OCI-M2 (cell line): ENCODE results near the gene RSPRY1.

ENCODE experiments used
- DNase-seq: peaks from one replicate; lab custom pipeline; 2025; ENCODE audit not compliant: unreplicated experiment; lab: John Stamatoyannopoulos, UW

RSPRY1 gene

DNA sequence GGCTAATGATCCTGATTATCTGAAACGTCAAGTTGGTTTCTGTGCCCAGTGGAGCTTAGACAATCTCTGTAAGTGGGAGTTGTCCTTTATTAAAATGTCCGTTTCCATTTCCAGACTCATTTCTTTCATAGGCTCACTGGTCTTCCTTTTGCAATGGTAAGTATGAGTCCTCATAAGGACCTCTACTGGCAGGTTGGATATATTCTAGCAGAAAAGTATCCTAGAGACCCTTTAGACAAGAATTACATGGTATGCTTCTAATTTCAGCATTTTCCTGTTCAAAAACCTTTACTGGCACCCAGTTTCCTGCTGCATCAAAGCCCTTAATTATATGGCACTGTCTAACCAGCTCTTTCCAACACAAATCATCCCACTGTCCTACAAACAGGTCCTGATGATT lies 30.8 kb downstream of the RSPRY1 start:
- DNase-seq, result no peak

DNA sequence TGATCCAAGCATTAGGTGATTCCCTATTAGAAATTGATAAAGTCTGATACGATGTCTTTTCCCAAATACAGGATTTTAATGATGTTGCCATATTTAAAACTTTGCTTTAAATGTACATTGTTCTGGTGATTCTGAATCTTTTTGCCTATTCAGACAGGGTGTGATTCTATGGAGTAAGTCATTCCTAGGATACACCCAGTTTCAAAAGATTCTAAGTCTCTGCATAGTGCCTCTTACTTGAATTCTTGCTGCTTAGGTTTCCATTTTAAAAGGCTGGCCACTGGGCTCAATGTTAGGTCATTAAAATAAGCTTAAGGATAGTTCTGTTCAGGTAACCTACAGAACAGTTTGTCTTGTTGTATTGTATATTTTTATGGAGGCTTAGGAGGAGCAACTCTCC lies 36.9 kb downstream of the RSPRY1 start:
- DNase-seq, result no peak

DNA sequence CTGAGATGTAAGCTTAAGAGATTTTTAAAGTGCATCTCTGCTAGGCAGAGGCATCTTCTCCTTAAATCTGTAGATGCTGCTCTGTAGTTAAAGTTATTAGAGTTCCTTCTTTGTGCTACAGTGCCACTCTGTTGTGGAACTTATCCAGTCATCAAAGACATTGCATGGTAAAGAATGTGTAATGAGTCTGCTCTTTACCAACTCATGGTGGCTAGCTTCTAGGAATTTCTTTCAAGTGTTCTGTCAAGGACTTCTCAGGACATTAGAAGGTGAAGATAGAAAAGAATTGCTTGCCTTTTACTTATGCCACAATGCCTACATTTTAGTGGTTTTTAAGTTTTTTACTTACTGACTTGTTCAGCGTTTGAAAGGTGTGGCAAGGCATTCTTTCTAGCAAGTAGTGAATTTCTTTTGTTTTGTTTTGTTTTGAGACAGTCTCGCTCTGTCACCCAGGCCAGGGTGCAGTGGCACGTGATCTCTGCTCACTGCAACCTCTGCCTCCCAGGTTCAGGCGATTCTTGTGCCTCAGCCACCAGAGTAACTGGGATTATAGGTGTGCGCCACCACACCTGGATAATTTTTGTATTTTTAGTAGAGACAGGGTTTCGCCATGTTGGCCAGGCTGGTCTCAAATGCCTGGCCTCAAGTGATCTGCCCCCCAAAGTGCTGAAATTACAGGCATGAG lies 38.7 kb downstream of the RSPRY1 start:
- no peak for DNase-seq

DNA sequence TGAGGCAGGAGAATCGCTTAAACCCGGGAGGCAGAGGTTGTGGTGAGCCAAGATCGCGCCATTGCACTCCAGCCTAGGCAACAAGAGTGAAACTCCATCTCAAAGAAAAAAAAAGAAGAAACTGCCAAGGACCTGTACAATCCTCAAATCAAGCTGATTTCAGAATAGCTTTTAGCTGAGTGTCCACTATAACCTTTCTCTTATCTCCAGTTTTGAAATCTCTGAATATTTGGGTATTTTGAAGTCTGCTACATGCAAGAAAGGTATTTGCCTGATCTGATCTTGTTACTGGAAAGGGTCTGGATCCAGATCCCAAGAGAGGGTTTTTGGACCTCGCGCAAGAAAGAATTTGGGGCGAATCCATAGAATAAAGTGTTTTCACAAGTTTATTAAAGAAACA lies 39.8 kb downstream of the RSPRY1 start:
- DNase-seq, result no peak

DNA sequence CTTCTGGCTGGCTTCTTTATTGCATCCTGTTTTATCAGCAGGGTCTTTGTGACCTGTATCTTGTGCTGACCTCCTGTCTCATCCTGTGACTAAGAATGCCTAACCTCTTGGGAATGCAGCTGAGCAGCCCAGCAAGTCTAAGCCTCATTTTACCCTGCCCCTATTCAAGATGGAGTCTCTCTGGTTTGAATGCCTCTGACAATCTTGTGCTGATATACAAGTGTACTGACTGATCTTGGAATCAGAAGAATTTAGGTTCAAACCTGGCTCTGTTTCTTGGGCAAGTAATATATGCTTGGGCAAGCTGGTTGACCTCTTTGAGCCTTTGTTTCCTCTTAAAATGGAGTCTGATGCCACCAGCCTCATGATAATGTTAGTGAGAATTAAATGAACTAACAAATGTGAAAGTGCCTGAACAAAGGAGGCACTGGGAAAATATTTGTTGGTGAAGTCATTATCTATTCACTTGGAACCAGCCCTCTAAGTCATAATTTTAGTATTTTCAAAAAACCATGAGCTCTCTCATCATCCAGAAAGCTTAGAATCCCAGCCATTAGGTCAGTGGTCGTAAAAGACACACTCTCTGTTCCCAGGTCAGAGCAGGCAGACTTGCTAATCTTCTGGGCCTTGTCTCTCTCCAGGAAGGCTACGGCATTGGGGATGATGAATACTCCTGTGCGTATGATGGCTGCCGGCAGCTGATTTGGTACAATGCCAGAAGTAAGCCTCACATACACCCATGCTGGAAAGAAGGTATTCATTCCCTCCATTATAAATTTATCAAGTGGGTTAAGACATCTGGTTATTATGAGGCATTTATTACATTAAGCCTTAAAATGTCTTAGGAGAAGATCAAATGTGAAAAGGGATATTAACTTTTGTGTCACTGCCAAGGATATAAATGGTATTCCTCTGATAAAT lies 40.8 kb downstream of the RSPRY1 start:
- no peak for DNase-seq

DNA sequence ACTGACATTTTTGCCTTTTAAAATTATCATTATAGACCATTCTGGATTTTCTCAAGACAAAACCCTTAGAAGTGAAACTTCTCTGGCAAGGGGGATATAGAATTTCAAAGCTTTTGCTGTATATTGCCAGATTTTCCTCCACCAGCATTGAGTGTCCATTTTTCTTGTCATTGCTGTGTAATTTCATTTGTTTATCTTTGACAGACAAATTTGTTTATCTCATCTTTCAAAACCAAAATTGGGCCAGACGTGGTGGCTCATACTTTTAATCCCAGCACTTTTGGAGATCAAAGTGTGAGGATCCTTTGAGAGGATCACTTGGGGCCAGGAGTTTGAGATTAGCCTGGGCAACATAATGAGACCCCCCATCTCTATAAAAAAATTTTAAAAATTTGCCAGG lies 43.0 kb downstream of the RSPRY1 start:
- no peak for DNase-seq

DNA sequence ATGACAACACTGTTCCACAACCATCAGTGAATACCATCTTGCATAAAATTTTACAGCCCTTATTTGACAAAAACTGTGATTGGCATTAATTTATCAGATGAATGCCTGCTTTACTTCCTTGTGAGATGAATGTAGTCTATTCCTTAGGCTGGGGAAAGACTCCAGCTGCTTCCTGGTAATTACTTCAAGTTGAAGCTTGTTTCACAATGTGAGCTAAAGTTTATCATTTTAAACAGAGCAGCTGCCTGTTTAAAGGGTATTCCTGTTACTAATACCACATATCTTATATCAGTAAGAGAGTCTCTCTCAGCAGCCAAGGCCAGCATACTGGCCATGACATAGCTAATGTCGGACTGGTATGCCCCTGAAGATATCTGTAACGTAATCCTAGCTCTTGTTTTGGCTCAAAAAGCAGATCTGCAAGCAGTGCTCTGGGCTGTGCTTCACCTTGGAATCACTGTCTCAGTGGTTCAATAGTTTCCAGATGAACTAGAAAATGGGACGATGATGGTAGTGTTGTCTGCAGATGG lies 45.8 kb downstream of the RSPRY1 start:
- no peak for DNase-seq

DNA sequence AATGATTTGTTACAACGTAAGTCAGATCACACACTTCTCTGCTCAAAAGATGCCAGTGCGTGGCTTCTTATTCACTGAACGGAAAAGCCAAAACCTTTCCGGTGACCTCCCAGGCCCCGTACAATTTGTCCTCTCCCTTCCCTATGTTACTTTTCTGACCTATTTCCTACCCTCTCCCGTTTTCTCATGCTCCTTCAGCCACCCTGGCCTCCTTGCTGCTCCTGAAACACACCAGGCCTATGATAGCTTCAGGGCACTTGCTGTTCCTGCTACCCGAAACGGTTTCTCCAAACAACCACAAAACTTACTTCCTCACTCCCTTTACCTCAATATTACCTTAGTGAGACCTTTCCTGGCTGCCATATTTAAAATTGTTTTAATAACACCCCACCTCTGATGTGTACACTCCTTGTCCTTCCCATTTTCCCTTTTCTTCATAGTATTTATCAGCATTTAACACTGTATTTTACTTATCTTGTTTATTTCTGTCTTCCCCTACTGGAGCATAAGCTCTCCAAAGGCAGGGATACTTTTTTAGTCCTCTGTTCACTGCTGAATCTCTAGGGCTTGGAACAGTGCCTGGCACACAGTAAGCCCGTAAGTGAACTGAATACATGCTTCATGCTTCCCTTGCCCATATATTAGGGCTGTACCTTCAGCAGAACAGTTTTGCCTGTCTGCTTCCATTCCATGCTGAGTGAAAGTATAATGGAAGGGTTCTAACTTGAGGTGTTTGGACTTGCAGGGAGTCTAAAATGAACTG lies 48.0 kb downstream of the RSPRY1 start:
- no peak for DNase-seq

DNA sequence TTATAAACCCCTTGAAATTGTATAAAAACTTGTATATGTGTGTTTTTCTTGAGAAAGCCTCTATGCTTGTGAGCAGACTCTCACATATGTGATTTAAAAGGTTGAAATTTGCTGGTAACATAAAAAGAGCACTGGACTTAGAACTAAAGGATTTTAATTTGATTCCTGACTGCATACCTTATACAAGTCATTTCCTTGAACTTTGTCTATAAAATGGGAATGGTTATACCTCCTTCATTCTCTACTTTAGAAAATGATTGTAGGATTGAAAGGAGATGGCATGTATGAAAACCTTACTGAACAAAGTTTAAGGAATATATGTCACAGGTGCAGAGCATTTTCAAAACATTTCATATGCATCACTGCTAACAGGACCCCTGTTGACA lies 48.6 kb downstream of the RSPRY1 start:
- DNase-seq, result no peak

DNA sequence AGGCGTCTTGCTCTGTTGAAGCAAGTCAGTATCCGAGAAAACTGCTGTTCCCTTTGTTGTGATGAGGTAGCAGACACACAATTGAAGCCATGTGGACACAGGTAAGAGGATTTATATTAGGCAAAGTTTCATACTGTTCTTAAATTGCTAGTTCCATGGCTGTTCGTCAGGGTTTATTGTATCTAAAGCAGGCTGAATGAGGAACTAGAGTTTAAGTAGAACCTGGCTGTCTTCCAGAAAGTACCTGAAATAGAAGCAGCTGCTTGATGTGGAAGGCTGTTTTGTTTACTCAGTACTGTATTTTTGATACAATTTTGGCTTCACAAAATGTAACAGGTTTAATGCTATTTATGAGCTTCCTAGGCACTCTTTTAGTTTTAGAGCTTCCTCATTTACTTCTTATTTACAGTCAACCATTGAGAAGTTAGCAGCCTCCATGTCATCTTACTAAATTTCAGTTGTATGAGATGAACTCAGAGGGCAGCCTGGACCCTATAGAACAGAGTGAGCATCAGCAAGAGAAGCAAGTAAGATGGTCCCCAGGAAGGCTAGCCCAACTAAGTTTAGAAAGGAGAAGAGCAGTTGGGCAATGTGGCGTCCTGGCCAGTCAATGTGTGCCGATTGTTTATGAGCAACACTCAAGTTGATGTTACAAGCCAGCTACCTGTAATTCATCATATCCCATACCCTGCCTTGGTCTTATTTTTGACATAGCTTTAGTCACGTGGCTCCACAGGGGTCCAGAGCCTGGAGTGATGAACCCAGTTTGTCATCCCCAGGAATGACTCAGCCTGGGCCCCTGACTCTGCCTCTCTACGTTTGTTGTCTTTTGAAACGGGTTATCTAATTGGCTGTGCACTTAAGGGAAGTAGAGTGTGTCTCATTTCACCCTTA lies 49.2 kb downstream of the RSPRY1 start:
- DNase-seq, result no peak

DNA sequence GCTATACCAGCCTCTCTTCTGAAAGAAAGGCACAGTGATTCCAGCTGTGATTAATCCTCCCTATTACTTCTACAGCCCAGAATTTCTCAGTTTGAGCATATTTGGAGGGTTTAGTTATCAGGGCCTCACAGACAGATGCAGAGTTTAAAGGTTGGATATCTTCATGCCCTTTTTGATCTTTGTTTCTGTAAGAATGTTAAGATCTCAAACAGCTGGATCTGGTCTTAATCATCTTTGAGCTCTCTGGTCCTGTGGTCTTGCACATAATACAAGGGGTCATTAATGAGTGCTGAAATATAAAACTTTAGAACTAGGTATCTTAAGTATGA lies 49.9 kb downstream of the RSPRY1 start:
- no peak for DNase-seq

DNA sequence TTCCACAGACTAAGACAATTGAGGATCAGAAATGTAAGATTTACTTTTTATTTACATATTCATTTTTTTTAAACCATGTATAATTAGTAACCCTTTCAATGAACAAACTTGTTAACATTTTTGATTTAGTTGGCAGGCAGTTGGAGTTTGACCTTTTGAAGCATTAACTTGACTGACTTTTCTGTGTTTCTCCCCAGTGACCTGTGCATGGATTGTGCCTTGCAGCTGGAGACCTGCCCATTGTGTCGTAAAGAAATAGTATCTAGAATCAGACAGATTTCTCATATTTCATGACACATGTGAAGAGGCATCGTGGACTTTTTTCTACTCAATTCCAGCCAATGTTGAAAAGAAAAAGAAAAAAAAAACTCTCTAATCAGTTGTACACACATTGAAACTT lies 52.6 kb downstream of the RSPRY1 start:
- DNase-seq, result no peak

DNA sequence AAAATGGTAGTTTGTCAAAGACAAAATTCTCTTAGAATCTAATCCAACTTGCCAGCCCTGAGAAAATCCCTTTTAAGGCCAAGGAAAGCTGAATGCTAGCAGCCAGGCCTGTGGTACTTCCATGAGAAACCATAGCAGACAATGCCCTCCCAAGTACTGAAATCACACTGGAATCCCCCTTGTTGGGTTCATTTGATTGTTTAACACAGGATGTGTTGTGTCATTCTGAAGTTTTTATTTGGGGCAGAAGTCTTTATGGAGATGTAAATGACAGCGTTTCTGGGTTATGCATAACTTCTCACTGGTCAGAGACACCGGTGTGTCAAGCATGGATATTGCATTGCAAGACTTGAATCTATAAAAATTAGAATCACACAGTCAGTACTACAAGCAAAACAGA lies 53.0 kb downstream of the RSPRY1 start:
- DNase-seq, result no peak

DNA sequence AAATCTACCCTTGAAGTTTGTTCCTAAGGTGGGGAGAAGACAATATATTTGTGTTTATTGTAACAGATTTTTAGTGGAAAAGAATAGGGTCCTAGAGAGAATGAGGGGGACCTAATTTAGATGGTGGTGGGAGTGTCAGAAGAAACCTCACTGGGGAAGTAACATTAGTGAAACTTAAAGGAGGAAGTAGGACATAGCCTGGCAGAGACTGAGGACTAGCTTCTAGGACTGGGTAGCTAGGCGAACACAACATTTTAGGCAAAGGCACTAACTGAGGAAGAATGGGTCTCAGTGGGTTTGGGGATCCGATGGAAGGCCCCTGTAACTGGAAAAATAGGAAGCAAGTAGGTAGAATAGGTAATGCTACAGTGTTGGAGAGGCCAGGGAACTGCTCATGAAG lies 54.7 kb downstream of the RSPRY1 start:
- no peak for DNase-seq

DNA sequence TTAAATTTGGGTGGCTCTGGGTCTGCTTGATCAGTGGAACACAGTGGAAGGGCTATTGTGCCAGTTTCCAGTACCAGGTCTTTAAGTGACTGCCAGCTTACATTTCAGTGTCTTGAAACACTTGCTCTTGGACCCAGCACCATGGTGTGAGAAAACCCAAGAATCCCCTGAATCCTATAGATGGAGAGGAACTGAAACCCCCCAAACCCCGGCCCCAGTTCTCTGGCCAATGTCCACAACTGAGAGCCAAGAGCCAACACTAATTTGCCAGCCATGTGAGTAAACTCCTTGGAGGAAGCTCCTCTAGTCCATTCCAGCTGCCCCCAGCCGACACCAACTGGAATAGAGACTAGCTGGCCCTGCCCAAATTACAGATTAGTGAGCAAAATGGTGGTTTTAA lies 56.5 kb downstream of the RSPRY1 start:
- DNase-seq, result no peak

DNA sequence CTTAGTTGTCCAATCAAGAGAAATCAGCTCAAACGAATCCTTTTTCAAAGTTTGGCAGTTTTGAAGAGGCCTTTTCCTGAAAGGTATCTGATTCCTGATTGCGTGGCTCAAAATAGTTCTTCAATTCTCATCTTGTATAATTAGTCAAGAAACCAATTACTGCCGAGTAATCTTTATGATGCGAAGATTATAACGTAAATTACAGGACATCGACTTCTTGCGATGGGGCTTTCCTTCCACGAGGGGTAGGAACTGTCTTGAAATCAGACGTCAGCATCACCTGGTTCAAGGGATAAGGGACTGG lies 58.3 kb downstream of the RSPRY1 start:
- DNase-seq, result no peak

DNA sequence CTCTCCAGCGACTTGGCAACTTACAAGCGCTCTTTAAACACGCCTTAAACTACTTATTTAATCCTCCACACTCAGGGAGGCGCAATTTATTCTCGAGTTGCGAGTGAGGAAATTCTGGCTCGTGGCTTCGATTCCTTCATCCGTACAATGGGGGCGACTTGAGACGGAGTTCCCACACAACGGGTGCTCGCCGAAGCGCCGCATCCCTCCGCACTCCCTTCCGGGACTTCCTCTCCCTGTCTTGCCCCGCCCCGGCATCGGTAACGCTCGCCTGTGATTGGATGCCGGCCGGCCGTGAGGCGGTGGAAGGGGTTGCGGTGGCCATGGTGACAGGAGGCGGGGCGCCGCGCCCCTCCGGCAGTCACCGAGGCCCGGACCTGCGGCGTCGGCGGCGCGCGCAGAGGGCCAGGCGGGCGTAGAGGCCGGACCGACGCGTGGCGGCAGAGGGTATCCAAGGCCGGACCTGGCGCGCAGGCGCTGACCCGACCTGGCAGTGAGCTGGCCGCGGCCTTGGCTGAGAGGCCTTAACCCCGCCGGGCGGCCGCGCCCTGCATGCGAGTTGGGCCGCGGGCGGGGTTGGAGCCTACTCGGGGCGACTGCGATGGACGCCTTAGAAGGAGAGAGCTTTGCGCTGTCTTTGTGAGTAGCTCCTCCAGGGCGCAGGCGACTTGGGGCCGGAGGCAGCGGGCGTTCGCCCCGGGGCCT lies 58.8 kb downstream of the RSPRY1 start, which contains the start of gene ARL2BP:
Gene ARL2BP, plus strand, starts transcription at position 493 of the 705 bp plus-strand sequence. Its CDS starts 109 bp downstream, at position 602.
- DNase-seq, result peak; percentile 65

DNA sequence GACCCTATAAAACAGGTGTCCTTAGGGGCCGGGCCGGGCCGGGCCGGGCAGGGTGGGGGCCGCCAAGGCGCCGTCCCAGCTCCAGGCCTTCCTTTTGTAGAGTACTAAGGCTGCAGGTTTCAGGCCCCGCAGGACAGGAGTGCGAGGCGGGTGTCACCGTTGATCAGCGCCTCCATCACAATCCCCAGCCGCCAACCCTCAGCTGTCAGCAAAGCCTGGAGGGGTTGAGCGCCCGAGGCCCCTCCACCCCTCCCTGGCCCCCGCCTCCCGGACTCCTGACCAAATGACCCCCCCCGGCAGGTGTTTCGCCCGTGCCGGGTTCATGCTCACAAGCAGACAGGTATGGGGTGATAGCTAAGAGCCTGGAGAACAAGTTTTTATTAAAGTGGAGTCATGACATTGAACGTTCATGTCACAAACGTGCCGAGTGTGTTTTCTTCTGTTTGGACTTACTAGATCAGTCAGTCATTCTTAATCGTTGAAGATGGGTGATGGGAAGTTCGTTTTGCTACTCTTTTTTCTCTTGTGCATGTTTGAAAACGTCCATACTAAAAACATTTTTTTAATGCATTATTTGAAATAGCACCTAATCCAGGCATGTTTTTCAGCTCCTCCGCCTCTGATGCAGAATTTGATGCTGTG lies 59.5 kb downstream of the RSPRY1 start:
- no peak for DNase-seq

DNA sequence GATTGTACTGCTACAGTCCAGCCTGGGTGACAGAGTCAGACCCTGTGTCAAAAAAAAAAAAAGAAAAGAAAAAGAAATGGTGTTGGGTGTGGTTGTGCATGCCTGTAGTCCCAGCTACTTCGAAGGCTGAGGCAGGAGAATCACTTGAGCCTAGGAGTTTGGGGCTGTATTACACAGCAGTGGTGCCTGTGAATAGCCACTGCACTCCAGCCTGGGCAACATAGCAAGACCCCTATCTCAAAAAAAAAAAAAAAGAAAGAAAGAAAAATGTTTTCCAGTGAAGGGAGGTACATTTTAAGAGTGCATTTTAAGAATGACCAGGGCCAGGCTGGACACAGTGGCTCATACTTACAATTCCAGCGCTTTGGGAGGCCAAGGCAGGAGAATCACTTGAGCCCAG lies 65.2 kb downstream of the RSPRY1 start:
- DNase-seq, result no peak
